Stimulated activated CD4-positive, alpha-beta T cell treated with anti-CD3 and anti-CD28 coated beads, Interleukin-15, amount 100 ng/mL, for 24 hours (primary cell): ENCODE data around the gene AGAP1.
"Not testable (repeated sequence)": the region's sequence is repeated elsewhere in the genome, so short reads cannot be mapped to it uniquely, and the experiment has no call there.

Source experiments
- DNase-seq: peaks from one replicate; pipeline ENCODE4 v3.0.0-alpha.2; 2020

The AGAP1 gene

DNA sequence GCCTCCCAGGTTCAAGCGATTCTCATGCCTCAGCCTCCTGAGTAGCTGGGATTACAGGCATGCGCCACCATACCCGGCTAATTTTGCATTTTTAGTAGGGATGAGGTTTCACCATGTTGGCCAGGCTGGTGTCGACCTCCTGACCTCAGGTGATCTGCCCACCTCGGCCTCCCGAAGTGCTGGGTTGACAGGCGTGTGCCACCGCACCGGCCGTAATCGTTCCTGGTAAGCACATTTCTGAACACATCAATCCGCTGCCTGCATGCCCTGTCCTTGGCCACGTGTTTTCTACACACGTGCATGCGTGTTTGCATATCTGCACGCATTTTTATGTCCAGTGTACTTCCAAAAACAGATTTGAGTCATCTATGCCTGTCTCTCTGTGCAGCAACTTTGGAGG lies 597.0 kb downstream of the AGAP1 start:
- not testable (repeated sequence) for DNase-seq

DNA sequence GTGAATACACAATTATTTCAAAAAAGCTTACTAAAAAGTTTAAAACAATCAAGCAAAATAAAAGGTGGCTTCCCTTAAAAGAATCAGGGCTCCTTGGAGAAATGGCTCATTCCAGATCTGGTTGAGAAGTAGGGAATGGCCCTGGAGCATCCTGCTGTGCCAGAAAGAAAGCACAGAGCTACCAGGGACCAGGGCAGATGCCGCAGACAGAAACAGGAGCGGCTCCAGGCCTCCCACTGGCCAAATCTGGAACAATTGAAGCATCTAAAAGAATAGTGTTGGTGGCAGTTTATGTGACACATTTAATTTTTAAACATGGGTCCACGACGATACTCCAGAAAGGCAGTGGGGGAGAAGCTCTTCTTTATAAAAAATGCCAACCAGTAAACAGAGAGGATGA lies 598.9 kb downstream of the AGAP1 start:
- no peak for DNase-seq

DNA sequence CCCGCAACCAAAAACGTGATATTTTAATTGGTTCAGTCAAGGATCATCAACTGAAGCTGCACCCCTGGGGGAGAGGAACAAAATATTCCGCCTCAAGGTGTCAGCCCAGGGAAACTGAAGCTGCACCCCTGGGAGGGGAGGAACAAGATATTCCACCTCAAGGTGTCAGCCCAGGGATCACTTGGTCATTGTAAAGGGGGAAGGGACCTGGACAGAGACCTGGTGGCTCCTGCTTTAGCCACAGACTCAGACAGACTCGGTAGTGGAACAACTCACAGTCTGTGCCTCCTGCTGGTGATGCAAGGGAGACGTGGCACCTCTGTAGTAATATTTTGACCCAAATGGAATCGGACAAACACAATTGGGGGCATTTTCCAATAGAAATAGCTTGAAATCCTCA lies 599.3 kb downstream of the AGAP1 start:
- no peak for DNase-seq

DNA sequence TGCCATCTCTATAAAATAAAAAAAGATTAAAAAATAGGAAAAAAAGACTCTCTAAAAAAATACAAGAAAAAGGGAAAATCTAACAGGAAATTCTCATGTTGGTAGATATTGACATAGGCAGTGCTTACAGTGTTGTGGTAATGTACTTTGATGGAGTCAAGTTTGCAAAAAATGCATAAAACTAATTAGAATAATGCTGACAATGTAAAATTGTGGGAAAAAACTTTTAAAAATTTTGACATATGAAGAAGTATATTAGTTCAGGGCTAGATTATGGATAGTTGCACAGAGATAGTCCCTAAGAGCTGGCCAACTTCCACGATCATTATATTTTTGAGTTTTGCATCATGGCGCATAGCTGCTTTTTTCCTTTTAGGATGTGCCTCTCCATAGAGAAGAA lies 601.7 kb downstream of the AGAP1 start:
- DNase-seq, result no peak

DNA sequence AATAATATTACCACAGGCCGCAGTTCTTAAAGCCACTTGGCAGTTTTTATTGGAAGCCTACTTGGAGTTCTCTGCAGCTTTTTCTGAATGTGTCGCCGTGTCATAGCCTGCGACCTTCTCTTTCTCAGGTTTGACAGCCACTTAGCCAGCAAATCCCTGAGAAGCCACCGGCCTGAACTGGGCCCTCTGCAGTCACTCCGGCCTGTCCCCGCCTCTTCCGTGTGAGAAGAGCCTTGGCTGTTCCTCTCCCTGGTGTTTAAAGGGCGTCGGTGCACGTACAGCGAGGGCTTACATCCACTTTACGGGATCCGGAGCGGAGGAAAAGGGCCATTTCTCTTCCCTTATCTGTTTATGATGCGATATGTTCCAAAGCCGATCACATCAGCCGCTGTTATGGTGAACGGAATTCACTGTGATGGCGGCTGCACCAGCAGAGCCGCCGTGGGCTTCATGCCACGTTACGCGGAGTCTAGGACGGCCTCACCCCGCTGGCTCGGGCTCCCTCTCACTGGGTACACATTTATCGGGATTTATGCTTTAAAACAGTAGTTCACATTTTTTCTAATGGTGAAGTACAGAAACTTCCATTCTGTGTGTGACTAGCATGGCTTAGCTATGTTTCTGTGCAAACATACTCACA lies 607.6 kb downstream of the AGAP1 start:
- DNase-seq, result no peak

- no peak for DNase-seq
These were observed 609.1 kb downstream of the AGAP1 start for GRCh38 chr2:236102971-236103370.

DNA sequence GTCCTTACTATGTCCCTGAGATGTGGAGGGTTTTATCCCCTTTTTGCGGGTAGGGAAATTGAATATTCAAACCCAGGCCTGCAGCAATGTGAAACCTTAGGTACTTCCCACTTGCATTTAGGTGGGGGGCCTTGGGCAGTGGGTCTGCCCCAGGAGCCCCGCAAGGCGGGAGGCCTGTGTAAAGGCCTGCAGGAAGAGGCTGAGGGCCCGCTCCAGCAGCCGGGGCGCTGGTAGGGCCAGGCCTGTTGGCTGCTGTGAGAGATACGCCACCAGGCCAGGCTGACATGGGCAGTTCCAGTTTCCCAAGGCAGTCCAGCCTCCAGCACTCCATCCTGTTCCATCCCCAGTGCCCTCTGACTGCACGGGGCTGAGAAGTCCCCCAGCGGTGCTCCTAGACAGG lies 610.1 kb downstream of the AGAP1 start:
- no peak for DNase-seq

DNA sequence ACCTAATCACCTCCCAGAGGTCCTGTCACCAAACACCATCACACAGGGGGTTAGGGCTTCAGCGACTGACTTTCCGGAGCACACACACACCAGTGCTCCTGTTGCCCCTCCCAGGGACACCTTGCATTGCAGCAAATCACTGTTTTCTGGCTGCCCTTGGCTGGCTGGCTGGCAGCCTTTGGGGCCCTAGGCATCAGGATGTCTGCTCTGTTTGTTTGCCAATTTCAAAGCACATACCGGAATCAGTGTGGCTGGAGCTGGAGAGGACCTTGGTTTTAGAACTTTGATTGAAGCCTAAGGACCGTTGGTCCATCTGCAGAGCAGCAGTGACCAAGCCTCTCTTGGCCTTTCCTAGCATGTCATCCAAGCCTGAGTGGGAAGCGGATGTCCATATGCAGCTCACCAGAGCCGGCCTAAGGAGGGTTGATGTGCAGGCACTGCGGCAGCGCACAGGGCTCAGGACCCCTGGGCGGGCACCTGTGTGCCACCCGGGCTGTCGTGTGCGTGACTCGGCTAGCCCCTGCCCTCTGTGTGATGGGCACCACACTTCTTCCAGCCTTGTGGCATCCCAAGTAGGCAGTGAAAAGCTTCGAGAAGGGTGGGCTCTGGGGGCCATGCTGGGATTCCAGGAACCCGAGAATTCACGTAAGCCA lies 612.2 kb downstream of the AGAP1 start:
- DNase-seq, result no peak

GRCh38 chr2:236106761-236107160 lies 612.9 kb downstream of the AGAP1 start:
- DNase-seq, result no peak

GRCh38 chr2:236107536-236107935 lies 613.7 kb downstream of the AGAP1 start:
- DNase-seq, result no peak

DNA sequence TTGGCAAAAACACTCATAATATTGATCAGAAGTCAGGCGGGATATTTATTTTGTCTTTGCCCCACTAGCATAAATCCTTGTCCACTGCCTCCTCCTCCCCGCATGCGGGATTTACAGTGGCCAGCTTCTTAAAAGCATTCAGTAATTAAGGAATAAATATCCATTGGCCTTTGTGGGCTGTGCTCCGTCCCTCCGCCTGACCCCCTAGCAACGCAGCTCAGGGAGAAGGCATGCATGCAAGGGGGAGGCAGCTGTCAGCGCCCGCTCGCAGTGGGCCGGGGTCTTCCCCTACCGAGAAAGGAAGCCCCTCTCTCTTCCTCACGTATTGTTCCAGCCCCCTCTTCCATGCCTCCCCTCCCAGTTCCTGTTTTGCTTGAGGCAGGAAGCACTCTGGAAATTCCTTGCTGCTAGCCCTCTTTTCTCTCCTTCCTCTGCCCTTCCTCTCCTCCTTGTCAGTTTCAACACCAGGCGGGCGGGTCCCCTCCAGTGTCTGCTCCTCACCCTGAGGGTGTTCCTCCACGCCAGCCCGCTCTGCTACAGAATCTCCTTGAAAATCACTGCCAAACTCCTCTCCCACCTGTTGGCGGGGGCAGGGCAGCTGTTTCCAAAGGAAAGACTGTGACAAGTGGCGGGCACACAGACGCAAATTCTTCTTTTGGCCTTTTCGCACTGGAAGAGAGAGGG lies 614.2 kb downstream of the AGAP1 start:
- no peak for DNase-seq

GRCh38 chr2:236109061-236109460 lies 615.2 kb downstream of the AGAP1 start:
- no peak for DNase-seq

DNA sequence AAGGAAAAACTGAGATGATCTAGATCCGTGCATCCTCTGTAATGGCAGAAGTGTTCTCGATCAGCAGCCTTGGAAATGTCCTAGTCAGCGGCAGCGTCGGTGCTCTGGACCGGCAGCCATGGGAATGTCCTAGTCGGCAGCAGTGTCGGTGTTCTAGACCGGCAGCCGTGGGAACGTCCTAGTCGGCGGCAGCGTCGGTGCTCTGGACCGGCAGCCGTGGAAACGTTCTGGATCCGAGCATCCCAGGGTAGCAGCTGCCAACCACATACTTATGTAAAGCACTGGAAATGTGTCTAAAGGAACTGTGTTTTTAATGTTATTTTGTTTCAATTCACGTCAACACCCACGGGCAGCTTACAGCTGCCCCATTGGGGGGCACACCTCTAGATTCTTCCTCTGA lies 615.6 kb downstream of the AGAP1 start:
- no peak for DNase-seq

- DNase-seq, result no peak
These were observed 618.6 kb downstream of the AGAP1 start for GRCh38 chr2:236112466-236112865.

- no peak for DNase-seq
These were observed 619.6 kb downstream of the AGAP1 start for GRCh38 chr2:236113425-236113824.

DNA sequence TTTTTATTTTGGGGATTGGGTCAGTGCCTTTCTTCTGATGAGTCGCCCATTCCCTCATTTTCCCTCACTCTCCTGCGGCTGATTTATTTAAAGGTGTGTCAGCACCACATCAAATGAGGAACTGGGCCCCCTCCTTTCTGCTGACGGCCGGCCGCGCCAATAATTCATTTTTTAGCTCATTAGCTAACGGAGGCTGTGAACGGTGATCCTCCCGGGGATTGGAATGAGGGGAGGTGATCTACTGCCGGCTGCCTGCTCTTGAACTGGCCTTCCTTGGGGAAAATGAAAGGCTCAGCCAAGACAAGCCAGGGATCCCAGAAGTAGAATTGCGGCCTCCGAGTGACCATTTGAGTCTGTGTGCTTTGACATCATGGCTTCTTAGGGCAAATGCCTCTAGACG lies 620.1 kb downstream of the AGAP1 start:
- no peak for DNase-seq

- DNase-seq, result no peak
These were observed 621.1 kb downstream of the AGAP1 start for GRCh38 chr2:236114959-236115358.

GRCh38 chr2:236117401-236117800 lies 623.6 kb downstream of the AGAP1 start:
- DNase-seq, result no peak

- no peak for DNase-seq
These were observed 624.0 kb downstream of the AGAP1 start for GRCh38 chr2:236117861-236118269.

DNA sequence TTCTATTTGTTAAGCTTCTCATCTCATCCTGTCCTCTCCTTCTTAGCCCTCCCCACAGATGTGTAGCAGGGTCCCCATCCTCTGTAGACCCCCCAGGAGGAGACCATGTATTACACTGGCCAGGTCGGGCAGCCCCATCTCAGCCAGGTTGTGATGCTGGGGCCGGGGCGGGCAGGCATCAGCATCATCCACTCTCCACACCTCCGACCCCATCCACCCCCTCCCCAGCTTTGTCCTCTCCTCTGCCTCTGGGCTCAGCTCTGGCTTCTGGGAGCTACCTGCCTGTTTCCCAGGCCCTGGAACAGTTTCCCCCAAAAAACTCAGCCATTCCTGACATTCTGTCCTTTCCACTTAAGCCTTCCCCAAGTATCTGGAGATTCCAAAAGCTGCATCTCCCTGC lies 625.2 kb downstream of the AGAP1 start:
- no peak for DNase-seq

- DNase-seq, result no peak
These were observed 625.6 kb downstream of the AGAP1 start for GRCh38 chr2:236119476-236119875.

GRCh38 chr2:236120141-236120601 lies 626.3 kb downstream of the AGAP1 start:
- no peak for DNase-seq

GRCh38 chr2:236120829-236121228 lies 627.0 kb downstream of the AGAP1 start:
- no peak for DNase-seq

DNA sequence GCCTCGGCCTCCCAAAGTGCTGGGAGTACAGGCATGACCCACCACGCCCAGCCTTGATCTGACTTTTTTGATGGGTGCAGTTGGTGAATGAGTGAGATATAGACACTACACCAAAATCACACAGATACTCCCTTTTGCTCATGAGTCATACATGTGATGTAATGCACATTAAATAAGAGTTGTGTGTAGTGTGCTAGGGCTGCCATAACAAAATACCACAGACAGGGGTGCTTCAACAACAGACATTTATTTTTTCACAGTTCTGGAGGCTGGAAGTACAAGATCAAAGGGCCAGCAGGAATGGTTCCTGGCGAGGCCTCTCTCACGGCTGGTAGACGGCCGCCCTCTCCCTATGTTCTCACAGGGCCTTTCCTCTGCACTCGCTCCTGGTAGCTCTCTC lies 627.7 kb downstream of the AGAP1 start:
- no peak for DNase-seq
